Neural crest cell (in vitro differentiated cells): ENCODE measurements around the gene EEPD1. TPM values are rescaled to one million over a fixed set of nuclear protein-coding genes. Genes with fewer than 3 reads are reported as not detected.

Experiments
- DNase-seq: peaks from one replicate; pipeline ENCODE4 v3.0.0; 2021; ENCODE audit warnings: low read depth, mixed read lengths, low spot score
- H3K27ac Mint-ChIP-seq: one replicate; pipeline ENCODE4 v1.8.0; 2021; ENCODE audit warnings: mild to moderate bottlenecking, mixed read lengths; ENCODE audit not compliant: unreplicated experiment
- H3K27me3 Mint-ChIP-seq: 2 replicates; pipeline ENCODE4 v1.8.0; 2021; ENCODE audit warnings: low read depth, mild to moderate bottlenecking, mixed read lengths
- H3K36me3 Mint-ChIP-seq: 2 replicates; pipeline ENCODE4 v1.8.0; 2021; ENCODE audit warnings: low read depth, mild to moderate bottlenecking, mixed read lengths
- H3K4me1 Mint-ChIP-seq: 2 replicates; pipeline ENCODE4 v1.8.0; 2021; ENCODE audit warnings: mixed read lengths
- H3K4me3 Mint-ChIP-seq: one replicate; pipeline ENCODE4 v1.8.0; 2021; ENCODE audit warnings: mild to moderate bottlenecking, mixed read lengths
- H3K9me3 Mint-ChIP-seq: 2 replicates; pipeline ENCODE4 v1.8.0; 2021; ENCODE audit warnings: mixed read lengths
- CTCF ChIP-seq: fragments of 200-600 bp; sonication (generic); conservative IDR thresholded peaks from 2 replicates; pipeline ENCODE4 v1.5.0; 2021; ENCODE audit warnings: antibody characterized with exemption, mild to moderate bottlenecking
- total RNA-seq: library from RNA; stranded (reverse); gene quantifications from 2 replicates; pipeline ENCODE4 v1.2.1, GENCODE V29; 2021

The EEPD1 gene
- total RNA-seq, 1 donor from 2014 or later = 5.5 TPM

- TF ChIP-seq CTCF = no peak
- DNase-seq = no peak
- Mint-ChIP-seq H3K4me3 (no peak overlapping the region), H3K4me1 (no peaks in the 10 kb centered on the region), H3K27me3 (peaks cover 2% of the 10 kb centered on the region), H3K27ac (no peak overlapping the region), H3K9me3 (peaks cover 7% of the 10 kb centered on the region), H3K36me3 (peaks cover 3% of the 10 kb centered on the region)
Observed at GRCh38 chr7:36217211-36217960, 64.3 kb downstream of the EEPD1 start.

DNA sequence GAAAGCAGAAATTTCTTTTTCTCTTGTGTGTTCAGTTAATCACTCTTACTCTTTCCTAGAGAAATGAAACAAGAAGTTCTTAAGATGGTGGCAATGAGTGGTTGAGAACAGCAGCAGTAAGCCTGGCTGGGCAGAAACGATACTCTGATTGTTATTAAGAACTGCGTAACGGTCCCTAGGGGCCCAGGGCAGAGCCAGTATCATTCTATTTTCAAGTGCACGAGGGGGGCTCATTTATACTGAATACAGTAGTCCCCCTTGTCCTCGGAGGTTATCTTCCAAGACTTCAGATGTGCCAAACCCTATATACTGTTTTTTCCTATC lies 64.9 kb downstream of the EEPD1 start:
- peaks cover 2% of the 10 kb centered on the region for H3K27me3 Mint-ChIP-seq
- no peak overlapping the region for H3K4me3 Mint-ChIP-seq
- TF ChIP-seq CTCF = no peak
- no peak overlapping the region for H3K27ac Mint-ChIP-seq
- H3K36me3 Mint-ChIP-seq = peaks cover 3% of the 10 kb centered on the region
- H3K4me1 Mint-ChIP-seq = no peaks in the 10 kb centered on the region
- H3K9me3 Mint-ChIP-seq = peaks cover 7% of the 10 kb centered on the region
- DNase-seq = no peak

DNA sequence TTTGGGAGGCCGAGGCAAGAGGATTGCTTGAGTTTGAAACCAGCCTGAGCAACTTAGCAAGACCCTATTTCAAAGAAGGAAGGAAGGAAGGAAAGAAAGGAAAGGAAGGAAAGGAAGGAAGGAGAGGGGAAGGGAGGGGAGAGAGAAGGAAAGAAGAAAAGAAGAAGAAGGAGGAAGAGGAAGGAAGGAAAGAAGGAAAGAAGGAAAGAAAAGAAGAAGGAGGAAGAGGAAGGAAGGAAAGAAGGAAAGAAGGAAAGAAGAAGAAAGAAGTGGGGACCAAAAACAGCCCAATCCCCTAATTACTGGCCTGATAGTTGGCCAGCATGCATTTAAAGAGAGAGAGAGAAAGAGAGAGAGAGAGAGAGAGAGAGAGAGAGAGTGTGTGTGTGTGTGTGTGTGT lies 66.4 kb downstream of the EEPD1 start:
- no peak overlapping the region for H3K27ac Mint-ChIP-seq

GRCh38 chr7:36223851-36224250 lies 70.8 kb downstream of the EEPD1 start:
- no peak for DNase-seq
- H3K4me1 Mint-ChIP-seq = no peaks in the 10 kb centered on the region
- H3K27me3 Mint-ChIP-seq = no peaks in the 10 kb centered on the region
- TF ChIP-seq CTCF = no peak
- H3K9me3 Mint-ChIP-seq = no peaks in the 10 kb centered on the region
- no peak overlapping the region for H3K4me3 Mint-ChIP-seq
- no peak overlapping the region for H3K27ac Mint-ChIP-seq
- H3K36me3 Mint-ChIP-seq = no peaks in the 10 kb centered on the region

More for the DNA sequence above, 66.4 kb downstream of the EEPD1 start:
- H3K9me3 Mint-ChIP-seq = no peaks in the 10 kb centered on the region
- H3K27me3 Mint-ChIP-seq = no peaks in the 10 kb centered on the region
- TF ChIP-seq CTCF = no peak
- H3K4me1 Mint-ChIP-seq = no peaks in the 10 kb centered on the region
- H3K36me3 Mint-ChIP-seq = no peaks in the 10 kb centered on the region
- no peak for DNase-seq
- H3K4me3 Mint-ChIP-seq = no peak overlapping the region

GRCh38 chr7:36224934-36225858 lies 72.1 kb downstream of the EEPD1 start:
- no peaks in the 10 kb centered on the region for H3K4me1 Mint-ChIP-seq
- DNase-seq = no peak
- no peak overlapping the region for H3K27ac Mint-ChIP-seq
- H3K4me3 Mint-ChIP-seq = no peak overlapping the region
- H3K36me3 Mint-ChIP-seq = no peaks in the 10 kb centered on the region
- H3K27me3 Mint-ChIP-seq = no peaks in the 10 kb centered on the region
- no peak for TF ChIP-seq CTCF
- H3K9me3 Mint-ChIP-seq = no peaks in the 10 kb centered on the region
